Measurements from ENCODE around the gene AMH. TPM values are rescaled to one million over a fixed set of nuclear protein-coding genes. Genes with fewer than 3 reads are reported as not detected.

Gene AMH
- total RNA-seq, 2 experiments from 2014 or later: 3.3 to 3.5 TPM

DNA sequence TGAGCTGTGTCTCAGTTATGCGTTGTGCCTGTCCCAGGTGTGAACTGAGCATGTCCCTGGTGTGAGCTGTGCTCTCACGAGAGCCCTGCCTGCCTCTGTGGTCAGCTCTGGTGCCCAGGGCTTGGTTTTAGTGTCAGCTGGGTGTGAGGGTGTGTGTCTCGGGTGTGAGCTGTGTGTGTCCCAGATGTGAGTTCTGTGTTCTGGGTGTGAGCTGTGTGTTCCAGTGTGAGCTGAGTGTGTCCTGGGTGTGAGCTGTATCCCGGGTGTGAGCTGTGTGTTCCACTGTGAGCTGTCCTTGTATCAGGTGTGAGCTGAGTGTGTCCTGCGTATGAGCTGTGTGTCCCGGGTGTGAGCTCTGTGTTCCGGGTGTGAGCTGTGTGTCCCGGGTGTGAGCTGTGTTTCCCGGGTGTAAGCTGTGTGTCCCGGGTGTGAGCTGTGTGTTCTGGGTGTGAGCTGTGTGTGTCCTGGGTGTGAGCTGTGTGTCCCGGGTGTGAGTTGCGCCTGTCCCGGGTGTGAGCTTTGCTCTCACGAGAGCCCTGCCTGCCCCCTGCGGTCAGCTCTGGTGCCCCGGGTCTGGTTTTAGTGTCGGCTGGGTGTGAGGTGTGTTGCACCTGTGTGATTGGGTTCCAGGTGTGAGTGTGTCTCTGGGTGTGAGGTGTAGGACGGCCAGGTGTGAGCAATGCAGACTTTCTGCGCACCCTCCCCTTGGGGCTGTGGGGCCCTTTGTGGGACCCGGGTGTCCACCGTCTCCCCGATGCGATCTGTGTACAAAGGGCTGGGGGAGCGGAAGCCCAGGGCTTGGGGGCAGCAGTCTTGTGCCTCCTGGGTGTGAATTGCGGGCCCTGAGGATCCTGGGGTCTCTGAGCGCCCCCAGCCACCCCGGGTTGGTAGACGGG lies 39.9 kb downstream of the AMH start:
- H3K36me3 Mint-ChIP-seq (ENCODE audit: low read depth): peaks cover 21% of the 10 kb centered on the region
- intact Hi-C loops (cut with DNase I, micrococcal nuclease): loop anchor here in 1 of 2 experiments (5.0 kb wide), 1 partner anchor 38 kb away; the partner anchor contains the start of genes LSM7 and SPPL2B
- peak overlapping the region; percentile 69 for H3K4me3 ChIP-seq (ENCODE audit: low read length)

DNA sequence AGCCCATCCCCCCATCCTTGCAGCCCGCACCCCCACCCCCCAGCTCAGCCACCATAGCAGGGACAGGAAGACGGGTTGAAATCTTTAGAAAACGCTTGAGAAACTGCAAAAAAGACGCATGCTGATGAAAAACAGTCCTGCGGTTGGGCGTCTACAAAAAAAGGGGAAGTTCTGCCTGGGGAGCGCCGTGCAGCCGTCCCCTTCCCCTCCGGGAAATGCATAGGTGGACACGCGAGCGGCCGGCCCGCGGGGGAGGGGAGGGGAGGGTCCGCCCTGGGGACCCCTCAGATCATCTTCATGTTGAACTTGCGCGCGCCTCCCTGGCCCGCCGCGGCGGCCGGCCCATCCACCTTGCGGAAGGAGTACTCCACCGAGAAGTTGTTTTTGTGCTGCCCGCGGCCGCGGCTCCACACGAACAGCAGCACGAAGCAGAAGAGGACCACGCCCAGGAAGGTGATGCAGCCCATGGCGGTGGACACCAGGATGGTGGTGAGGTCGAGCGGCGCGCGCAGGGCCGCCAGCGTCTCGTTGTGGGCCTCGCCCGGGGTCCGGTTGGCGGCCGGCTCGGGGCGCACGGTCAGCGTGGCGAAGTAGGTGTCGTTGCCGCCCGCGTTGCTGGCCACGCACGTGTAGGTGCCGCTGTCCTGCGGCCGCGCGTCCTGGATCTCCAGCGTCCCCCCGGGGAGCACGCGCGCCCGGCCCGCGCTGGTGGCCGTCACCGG lies 40.8 kb downstream of the AMH start:
- Histone ChIP-seq H3K27me3 (ENCODE audit: control insufficient read depth in 1 of 2, insufficient read depth in 2 of 2, low read length in 2 of 2) (no peaks in the 10 kb centered on the region), H3K4me3 (ENCODE audit: low read length) (peak overlapping the region; percentile 69), H3K4me1 (ENCODE audit: insufficient read depth, low read length) (peaks cover 46% of the 10 kb centered on the region), H3K36me3 (ENCODE audit: insufficient read depth, low read length) (peaks cover 4% of the 10 kb centered on the region), H3K27ac (ENCODE audit: low read depth in 1 of 2, low read length in 2 of 2) (peak overlapping the region; percentile 44 to 50), H3K9me3 (ENCODE audit: control insufficient read depth in 1 of 2, insufficient read depth in 1 of 2, low read length in 2 of 2) (no peaks in the 10 kb centered on the region)
- intact Hi-C loops (cut with DNase I, micrococcal nuclease): loop anchor here (5.0 kb wide), 1 partner anchor 37 kb away; the partner anchor contains the start of genes LSM7 (in 2 of the 2) and SPPL2B (in 2 of the 2)
- Mint-ChIP-seq H3K27ac (peak overlapping the region; percentile 83), H3K4me1 (ENCODE audit: low read depth) (peaks cover 26% of the 10 kb centered on the region), H3K36me3 (ENCODE audit: low read depth) (peaks cover 22% of the 10 kb centered on the region), H3K4me3 (peak overlapping the region; percentile 83), H3K9me3 (no peaks in the 10 kb centered on the region), H3K27me3 (no peaks in the 10 kb centered on the region)
- TF ChIP-seq, protein P1, sequence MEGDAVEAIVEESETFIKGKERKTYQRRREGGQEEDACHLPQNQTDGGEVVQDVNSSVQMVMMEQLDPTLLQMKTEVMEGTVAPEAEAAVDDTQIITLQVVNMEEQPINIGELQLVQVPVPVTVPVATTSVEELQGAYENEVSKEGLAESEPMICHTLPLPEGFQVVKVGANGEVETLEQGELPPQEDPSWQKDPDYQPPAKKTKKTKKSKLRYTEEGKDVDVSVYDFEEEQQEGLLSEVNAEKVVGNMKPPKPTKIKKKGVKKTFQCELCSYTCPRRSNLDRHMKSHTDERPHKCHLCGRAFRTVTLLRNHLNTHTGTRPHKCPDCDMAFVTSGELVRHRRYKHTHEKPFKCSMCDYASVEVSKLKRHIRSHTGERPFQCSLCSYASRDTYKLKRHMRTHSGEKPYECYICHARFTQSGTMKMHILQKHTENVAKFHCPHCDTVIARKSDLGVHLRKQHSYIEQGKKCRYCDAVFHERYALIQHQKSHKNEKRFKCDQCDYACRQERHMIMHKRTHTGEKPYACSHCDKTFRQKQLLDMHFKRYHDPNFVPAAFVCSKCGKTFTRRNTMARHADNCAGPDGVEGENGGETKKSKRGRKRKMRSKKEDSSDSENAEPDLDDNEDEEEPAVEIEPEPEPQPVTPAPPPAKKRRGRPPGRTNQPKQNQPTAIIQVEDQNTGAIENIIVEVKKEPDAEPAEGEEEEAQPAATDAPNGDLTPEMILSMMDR (IDR thresholded peaks at IDR 0.05): no peak
- peak; percentile 72 for ATAC-seq (ENCODE audit: poor library complexity)
- ChIA-PET POLR2A (interaction anchor here (0.6 to 2.2 kb wide), 16 partner anchors 10 to 1474 kb away, joined by 3 to 23 read pairs (median 5); partner anchors contain the start of genes LSM7 and SPPL2B), CTCF (interaction anchor here (1.0 to 1.1 kb wide), 2 partner anchors 16 to 28 kb away, joined by 3 to 5 read pairs; no protein-coding TSS in a partner anchor)
- peak in 13 of 14 experiments; percentile 40 to 83 (median 65) for DNase-seq

More for the DNA sequence above, 39.9 kb downstream of the AMH start:
- DNase-seq: peak in 2 of 14 experiments; percentile 13 to 41
- Histone ChIP-seq H3K27me3 (ENCODE audit: control insufficient read depth in 1 of 2, insufficient read depth in 2 of 2, low read length in 2 of 2) (no peaks in the 10 kb centered on the region), H3K36me3 (ENCODE audit: insufficient read depth, low read length) (peaks cover 3% of the 10 kb centered on the region), H3K9me3 (ENCODE audit: control insufficient read depth in 1 of 2, insufficient read depth in 1 of 2, low read length in 2 of 2) (no peaks in the 10 kb centered on the region), H3K4me1 (ENCODE audit: insufficient read depth, low read length) (peaks cover 43% of the 10 kb centered on the region), H3K27ac (ENCODE audit: low read depth in 1 of 2, low read length in 2 of 2) (peak overlapping the region in 1 of 2 donors; percentile 50)
- ChIA-PET CTCF (interaction anchor here (1.0 to 1.1 kb wide), 2 partner anchors 15 to 27 kb away, joined by 3 to 5 read pairs; no protein-coding TSS in a partner anchor), POLR2A (interaction anchor here (0.6 to 1.9 kb wide), 16 partner anchors 9 to 1473 kb away, joined by 3 to 23 read pairs (median 5); partner anchors contain the start of genes LSM7 and SPPL2B)
- TF ChIP-seq, protein P1 (IDR thresholded peaks at IDR 0.05): no peak
- Mint-ChIP-seq H3K27me3 (no peaks in the 10 kb centered on the region), H3K27ac (peak overlapping the region; percentile 83), H3K4me1 (ENCODE audit: low read depth) (peaks cover 25% of the 10 kb centered on the region), H3K9me3 (no peaks in the 10 kb centered on the region), H3K4me3 (peak overlapping the region; percentile 83)
- ATAC-seq (ENCODE audit: poor library complexity): peak; percentile 6

Data from CD4-positive, alpha-beta T cell (primary cell).